GM18873 (cell line): Measurements from ENCODE around the gene NDUFAF3.

Experiments
- ATAC-seq: cut with Tn5 transposase; IDR thresholded peaks from one replicate; pipeline ENCODE4 v1.9.1; 2021; ENCODE audit warnings: mild to moderate bottlenecking, moderate library complexity, moderate number of reproducible peaks; ENCODE audit not compliant: unreplicated experiment, low FRiP score

NDUFAF3 gene, protein sequence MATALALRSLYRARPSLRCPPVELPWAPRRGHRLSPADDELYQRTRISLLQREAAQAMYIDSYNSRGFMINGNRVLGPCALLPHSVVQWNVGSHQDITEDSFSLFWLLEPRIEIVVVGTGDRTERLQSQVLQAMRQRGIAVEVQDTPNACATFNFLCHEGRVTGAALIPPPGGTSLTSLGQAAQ

DNA sequence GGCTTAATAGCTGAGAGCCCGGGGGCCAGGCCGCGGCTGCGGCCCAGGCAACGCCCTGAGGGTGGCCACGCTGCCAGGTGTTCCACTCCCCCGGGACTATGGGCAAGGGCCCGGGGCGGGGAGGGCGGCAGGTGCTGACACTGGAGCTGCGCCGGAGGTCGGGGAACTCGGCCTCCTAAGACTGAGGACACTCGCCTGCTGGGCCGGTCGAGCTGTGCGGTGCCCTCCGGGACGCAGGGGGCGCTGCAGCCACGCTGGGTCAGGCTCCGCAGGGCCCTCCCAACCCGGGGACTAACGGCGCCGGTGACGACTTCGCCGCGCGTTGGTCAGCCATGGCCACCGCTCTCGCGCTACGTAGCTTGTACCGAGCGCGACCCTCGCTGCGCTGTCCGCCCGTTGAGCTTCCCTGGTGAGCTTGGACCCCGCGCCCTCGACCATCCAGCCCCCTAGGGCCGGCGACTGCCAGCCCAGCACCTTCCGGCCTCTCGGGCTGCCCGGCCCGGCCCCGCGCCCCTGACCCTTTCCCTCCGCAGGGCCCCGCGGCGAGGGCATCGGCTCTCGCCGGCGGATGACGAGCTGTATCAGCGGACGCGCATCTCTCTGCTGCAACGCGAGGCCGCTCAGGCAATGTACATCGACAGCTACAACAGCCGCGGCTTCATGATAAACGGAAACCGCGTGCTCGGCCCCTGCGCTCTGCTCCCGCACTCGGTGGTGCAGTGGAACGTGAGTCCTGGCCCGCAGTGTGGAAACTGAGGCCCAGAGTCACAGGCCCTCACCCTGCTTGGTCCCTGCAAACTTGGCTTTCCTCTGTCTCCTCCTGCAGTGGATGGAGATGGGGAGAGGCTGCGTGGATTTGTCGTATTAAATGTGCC lies at the start of gene NDUFAF3:
Gene NDUFAF3, plus strand, starts transcription at position 309 of the 875 bp plus-strand sequence. Its CDS starts 24 bp downstream, at position 333.
- peak; percentile 54 for ATAC-seq

DNA sequence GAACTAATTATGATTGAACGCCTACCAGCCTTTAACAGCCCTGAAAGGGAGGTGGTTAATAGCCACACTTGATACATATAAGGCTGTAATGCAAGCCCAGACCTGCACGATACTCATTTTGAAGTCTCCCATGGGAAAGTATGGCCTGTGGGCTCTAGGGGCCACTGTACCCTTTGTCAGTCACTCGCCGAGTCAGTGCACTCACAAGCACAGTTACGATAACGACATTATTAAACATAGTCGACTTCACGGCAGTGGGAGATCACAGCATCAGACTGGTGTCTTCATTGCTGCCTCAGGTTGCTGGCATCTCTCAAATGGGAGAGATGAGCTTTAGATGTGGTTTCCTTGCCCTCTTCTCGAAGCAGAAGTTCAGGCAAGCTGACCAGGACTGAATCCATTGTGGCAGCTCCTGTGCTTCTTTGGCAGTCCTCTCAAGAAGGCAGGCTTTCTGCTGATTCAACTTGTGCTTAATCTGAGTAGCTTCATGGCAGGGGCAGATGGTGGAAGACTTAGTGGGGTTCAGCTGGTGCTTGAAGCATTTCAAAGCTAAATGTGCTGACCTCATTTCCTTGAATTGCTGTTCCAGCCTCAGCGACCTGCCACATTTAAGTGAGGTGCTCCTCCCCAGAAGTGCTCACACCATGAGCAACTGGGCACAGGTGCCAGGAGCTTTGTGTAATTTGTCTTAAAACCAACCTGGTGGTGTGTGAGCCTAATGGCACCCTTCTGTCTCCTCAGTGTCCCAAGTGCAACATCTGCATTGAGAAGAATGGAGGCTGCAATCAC lies 47.7 kb upstream of the NDUFAF3 start:
- ATAC-seq, result no peak

GRCh38 chr3:48979451-48979850 lies 42.5 kb upstream of the NDUFAF3 start:
- ATAC-seq, result no peak

DNA sequence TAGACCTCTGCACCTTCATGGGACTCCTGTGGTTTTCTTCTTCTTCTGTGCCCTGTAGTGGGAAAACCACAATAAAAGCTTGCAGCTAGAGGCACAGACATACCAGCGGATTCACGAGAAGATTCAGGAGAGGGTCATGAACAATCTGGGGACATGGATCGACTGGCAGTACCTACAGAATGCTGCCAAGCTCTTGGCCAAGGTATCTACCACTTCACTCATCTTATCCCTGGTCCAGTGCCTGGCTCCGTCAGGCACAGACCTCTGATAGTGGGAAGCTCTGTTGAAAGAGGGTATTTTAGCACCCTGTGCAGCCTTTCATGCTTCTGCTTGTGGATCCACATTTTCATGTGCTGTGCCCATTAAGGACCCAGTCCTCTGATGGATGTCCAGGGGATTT lies 41.6 kb upstream of the NDUFAF3 start:
- no peak for ATAC-seq

- no peak for ATAC-seq
Observed at GRCh38 chr3:48982016-48982415, 39.9 kb upstream of the NDUFAF3 start.

DNA sequence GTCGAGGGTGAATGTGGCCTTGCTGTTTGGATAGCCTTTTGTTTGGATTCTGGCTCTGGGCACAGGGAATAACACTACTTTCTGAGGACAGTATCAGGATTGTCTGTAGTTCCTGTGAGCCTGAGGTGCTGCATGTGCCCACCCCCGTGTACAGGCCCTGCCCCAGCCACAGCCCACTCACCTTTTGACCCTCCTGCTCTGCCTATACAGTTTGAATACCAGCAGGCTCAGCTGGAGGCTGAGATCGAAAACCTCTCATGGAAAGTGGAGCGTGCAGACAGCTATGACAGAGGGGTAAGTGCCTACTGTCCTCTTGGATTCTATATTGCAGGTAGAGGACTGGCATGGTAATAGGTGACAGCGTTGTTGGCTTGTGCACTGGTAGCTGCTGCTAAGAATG lies 39.2 kb upstream of the NDUFAF3 start:
- ATAC-seq, result no peak

GRCh38 chr3:48983096-48983495 lies 38.8 kb upstream of the NDUFAF3 start:
- no peak for ATAC-seq

DNA sequence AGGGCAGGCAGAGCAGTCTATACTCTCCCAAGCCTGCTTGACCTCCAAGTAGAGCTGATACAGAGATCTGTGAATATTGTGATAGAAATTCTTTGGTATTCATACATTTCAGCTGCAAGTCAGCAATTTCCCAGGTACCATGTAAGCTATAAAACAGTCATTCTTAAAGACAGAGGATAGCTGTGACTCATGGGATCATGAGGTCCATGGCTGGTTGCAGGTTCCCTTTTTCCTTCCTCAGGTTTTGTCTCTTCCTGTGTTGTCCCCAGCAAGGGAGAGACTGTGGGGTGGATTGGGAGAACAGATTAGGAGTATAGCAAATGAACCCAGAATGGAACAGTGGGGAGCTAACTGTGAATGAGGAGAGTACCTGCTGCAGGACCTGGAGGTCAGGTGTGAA lies 37.3 kb upstream of the NDUFAF3 start:
- no peak for ATAC-seq

- ATAC-seq, result no peak
Observed at GRCh38 chr3:48985831-48986376, 36.0 kb upstream of the NDUFAF3 start.

- no peak for ATAC-seq
Observed at GRCh38 chr3:48989126-48989795, 32.7 kb upstream of the NDUFAF3 start.

- ATAC-seq, result peak; percentile 45
Observed at GRCh38 chr3:48989796-48990635, 31.9 kb upstream of the NDUFAF3 start, which contains the start of gene P4HTM. P4HTM (plus strand) TSS chr3:48990241; CDS start chr3:48990257, 16 bp downstream.

DNA sequence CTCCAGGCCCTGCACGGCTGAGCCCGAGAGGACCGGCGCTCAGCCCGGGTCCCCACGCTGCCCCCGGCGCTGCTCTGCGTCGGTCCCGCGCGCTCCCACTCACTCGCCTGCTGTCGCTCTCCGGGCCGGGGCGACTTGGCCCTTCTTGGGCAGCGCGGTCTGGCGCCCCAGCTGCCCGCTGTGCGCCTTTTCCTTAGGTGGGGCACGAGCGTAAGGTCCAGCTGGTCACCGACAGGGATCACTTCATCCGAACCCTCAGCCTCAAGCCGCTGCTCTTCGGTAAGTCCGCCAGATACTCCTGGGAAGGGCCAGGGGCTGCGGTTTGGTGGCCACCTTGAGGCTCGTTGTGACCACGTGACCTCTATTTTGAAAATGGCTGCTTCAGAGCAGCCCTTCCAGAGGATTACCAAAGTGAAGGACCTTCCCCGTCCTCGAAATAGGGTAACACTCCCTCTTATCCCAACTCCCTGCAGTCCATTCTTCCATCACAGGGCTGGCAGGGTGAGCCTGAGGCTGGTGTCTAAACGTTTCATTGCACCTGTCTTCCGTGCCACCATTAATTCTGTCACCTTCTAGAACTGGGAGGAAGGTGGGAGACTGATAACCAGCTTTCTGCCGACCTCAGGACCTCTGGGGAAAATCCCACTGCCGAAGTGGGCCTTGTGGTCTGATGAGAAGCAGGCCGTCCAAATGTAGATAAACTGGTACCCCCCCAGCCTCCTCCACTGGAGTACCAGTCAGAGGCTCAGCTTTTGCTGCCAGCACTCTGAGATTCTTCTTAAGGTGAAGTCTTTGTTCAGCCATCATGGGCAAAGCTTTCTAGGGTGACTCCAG lies 31.1 kb upstream of the NDUFAF3 start:
- ATAC-seq, result no peak

GRCh38 chr3:48991851-48992545 lies 29.9 kb upstream of the NDUFAF3 start:
- no peak for ATAC-seq

- no peak for ATAC-seq
Observed at GRCh38 chr3:48993834-48994233, 28.1 kb upstream of the NDUFAF3 start.

GRCh38 chr3:48996640-48997039 lies 25.3 kb upstream of the NDUFAF3 start:
- no peak for ATAC-seq

- no peak for ATAC-seq
Observed at GRCh38 chr3:48997102-48997635, 24.8 kb upstream of the NDUFAF3 start.
